ENCODE measurements around the gene KRT26.

DNA sequence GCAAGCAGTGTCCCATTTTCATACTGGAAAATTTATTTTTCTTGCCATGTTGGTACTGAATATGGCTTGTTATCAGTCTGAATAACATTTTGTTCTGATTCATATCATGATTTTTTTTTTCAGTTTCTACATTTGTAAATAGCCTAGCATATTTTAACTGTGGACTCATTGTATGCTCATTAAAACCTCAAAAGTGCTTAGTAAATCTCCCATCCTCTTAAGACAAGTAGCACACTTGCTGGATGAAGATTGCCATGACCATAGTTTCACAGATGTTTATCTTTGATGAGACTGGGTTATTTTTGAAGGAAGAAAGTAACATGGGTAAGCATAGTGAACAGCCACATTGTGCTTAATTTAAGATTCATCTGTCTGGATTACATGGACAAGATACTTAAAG lies 49.5 kb upstream of the KRT26 start:
- TF ChIP-seq EZH2 (optimal IDR thresholded peaks at IDR 0.05; ENCODE audit: low read depth, low read length): no peak
- TF ChIP-seq, protein P1, sequence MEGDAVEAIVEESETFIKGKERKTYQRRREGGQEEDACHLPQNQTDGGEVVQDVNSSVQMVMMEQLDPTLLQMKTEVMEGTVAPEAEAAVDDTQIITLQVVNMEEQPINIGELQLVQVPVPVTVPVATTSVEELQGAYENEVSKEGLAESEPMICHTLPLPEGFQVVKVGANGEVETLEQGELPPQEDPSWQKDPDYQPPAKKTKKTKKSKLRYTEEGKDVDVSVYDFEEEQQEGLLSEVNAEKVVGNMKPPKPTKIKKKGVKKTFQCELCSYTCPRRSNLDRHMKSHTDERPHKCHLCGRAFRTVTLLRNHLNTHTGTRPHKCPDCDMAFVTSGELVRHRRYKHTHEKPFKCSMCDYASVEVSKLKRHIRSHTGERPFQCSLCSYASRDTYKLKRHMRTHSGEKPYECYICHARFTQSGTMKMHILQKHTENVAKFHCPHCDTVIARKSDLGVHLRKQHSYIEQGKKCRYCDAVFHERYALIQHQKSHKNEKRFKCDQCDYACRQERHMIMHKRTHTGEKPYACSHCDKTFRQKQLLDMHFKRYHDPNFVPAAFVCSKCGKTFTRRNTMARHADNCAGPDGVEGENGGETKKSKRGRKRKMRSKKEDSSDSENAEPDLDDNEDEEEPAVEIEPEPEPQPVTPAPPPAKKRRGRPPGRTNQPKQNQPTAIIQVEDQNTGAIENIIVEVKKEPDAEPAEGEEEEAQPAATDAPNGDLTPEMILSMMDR (IDR thresholded peaks at IDR 0.05; ENCODE audit: low read length): no peak
- TF ChIP-seq EZH2phosphoT487 (IDR thresholded peaks at IDR 0.05; ENCODE audit: low read length): no peak
